H1 (cell line): Measurements from ENCODE around the gene HABP4. TPM values are rescaled to one million over a fixed set of nuclear protein-coding genes. Genes with fewer than 3 reads are reported as not detected.

ENCODE experiments used
- CTCF ChIA-PET: fragments of 300-600 bp; sonication (Branson Sonifier 250); formaldehyde crosslinking; loops from one replicate; lab custom pipeline; 2021; ENCODE audit not compliant: partially characterized antibody; lab: Charles Lee
- POLR2A ChIA-PET: fragments of 300-600 bp; sonication (Branson Sonifier 250); formaldehyde crosslinking; loops from one replicate; lab custom pipeline; 2021; ENCODE audit warnings: inconsistent platforms; ENCODE audit not compliant: partially characterized antibody; lab: Charles Lee
- DNase-seq, 2 experiments: peaks; one replicate each; pipeline versions ENCODE4 v3.0.0 to v3.0.0-alpha.2; 2010 to 2022; ENCODE audit warnings: low spot score in 2 of 2, low read depth in 1 of 2, mixed read lengths in 1 of 2
- FAIRE-seq: peaks from 2 replicates; lab custom pipeline; 2011; peaks lifted over from hg19 to GRCh38; lab: Jason Lieb, UNC
- H2AFZ ChIP-seq: 2 replicates; pipeline ENCODE4 v1.8.1; 2012; ENCODE audit warnings: low read length, inconsistent platforms
- H2AK5ac ChIP-seq: 2 replicates; pipeline ENCODE4 v1.6.1; 2013; ENCODE audit warnings: low read depth, low read length
- H2BK120ac ChIP-seq: replicated peaks from 2 replicates; pipeline ENCODE3; 2013; ENCODE audit warnings: low read depth, low read length, inconsistent platforms
- H2BK12ac ChIP-seq: 2 replicates; pipeline ENCODE4 v1.6.1; 2013; ENCODE audit warnings: low read depth, low read length
- H2BK15ac ChIP-seq: 2 replicates; pipeline ENCODE4 v1.6.1; 2013; ENCODE audit warnings: low read length
- H2BK20ac ChIP-seq: 2 replicates; pipeline ENCODE4 v1.6.1; 2013; ENCODE audit warnings: low read length
- H2BK5ac ChIP-seq: 2 replicates; pipeline ENCODE4 v1.6.1; 2013; ENCODE audit warnings: low read depth, low read length
- H3K14ac ChIP-seq: 2 replicates; pipeline ENCODE4 v1.6.1; 2013; ENCODE audit warnings: inconsistent platforms; ENCODE audit not compliant: insufficient read length
- H3K18ac ChIP-seq: 2 replicates; pipeline ENCODE4 v1.6.1; 2013; ENCODE audit warnings: low read length; ENCODE audit errors: extremely low read depth
- H3K23ac ChIP-seq: 2 replicates; pipeline ENCODE4 v1.6.1; 2013; ENCODE audit warnings: inconsistent platforms; ENCODE audit not compliant: insufficient read length
- H3K23me2 ChIP-seq: 2 replicates; pipeline ENCODE4 v1.6.1; 2013; ENCODE audit warnings: low read depth, low read length
- H3K27ac ChIP-seq: 2 replicates; pipeline ENCODE4 v1.6.1; 2011; ENCODE audit warnings: low read depth, low read length, inconsistent platforms
- H3K27me3 ChIP-seq, 4 experiments: replicated peaks in 1 of 4; 1 replicate in 1 of 4; 2 replicates in 3 of 4; pipeline versions ENCODE4 v1.6.1 to v1.8.1; 2011 to 2013; ENCODE audit warnings: low read length in 3 of 4, mild to moderate bottlenecking in 3 of 4, inconsistent platforms in 2 of 4, mixed read lengths in 2 of 4, moderate library complexity in 1 of 4; ENCODE audit not compliant: control insufficient read depth in 3 of 4, insufficient read depth in 3 of 4; ENCODE audit errors: extremely low read depth in 1 of 4
- H3K36me3 ChIP-seq, 4 experiments: 2 replicates each; pipeline versions ENCODE4 v1.6.1 to v1.8.1; 2011 to 2013; ENCODE audit warnings: mild to moderate bottlenecking in 4 of 4, low read length in 3 of 4, moderate library complexity in 2 of 4, control low read depth in 1 of 4, inconsistent platforms in 1 of 4; ENCODE audit not compliant: insufficient read depth in 4 of 4, control insufficient read depth in 2 of 4
- H3K4ac ChIP-seq: replicated peaks from 2 replicates; pipeline ENCODE3; 2013; ENCODE audit warnings: low read length, low read depth, mixed read lengths, inconsistent platforms; ENCODE audit not compliant: insufficient read length
- H3K4me1 ChIP-seq, 4 experiments: replicated peaks in 1 of 4; 1 replicate in 1 of 4; 2 replicates in 3 of 4; pipeline versions ENCODE4 v1.6.1 to v1.8.1; 2011 to 2013; ENCODE audit warnings: low read length in 3 of 4, inconsistent platforms in 2 of 4, mixed read lengths in 1 of 4; ENCODE audit not compliant: insufficient read depth in 4 of 4, control insufficient read depth in 3 of 4
- H3K4me2 ChIP-seq, 2 experiments: 2 replicates each; pipeline versions ENCODE4 v1.6.1 to v1.8.1; 2011 to 2013; ENCODE audit warnings: low read depth in 2 of 2, low read length in 2 of 2, control low read depth in 1 of 2, inconsistent platforms in 1 of 2, mild to moderate bottlenecking in 1 of 2; ENCODE audit not compliant: insufficient read depth in 1 of 2
- H3K4me3 ChIP-seq, 4 experiments: fragments of 200-600, 300-600 bp in 1 of 4; sonication (generic), shearing (Covaris generic), sonication (Bioruptor Twin) in 1 of 4; 2 replicates each; pipeline versions ENCODE4 v1.5.1 to v1.8.1; 2011 to 2016; ENCODE audit warnings: low read length in 4 of 4, low read depth in 3 of 4, control low read depth in 2 of 4, inconsistent platforms in 2 of 4, mild to moderate bottlenecking in 2 of 4, mixed read lengths in 1 of 4, moderate library complexity in 1 of 4; ENCODE audit not compliant: insufficient read depth in 2 of 4; ENCODE audit errors: extremely low read depth in 1 of 4
- H3K56ac ChIP-seq: replicated peaks from 2 replicates; pipeline ENCODE3; 2013; ENCODE audit warnings: low read depth, mild to moderate bottlenecking, mixed read lengths, low read length, inconsistent platforms; ENCODE audit not compliant: insufficient read length
- H3K79me1 ChIP-seq: 2 replicates; pipeline ENCODE4 v1.6.1; 2013; ENCODE audit warnings: low read depth, low read length, control low read depth
- H3K79me2 ChIP-seq, 2 experiments: 2 replicates each; pipeline versions ENCODE4 v1.6.1 to v1.8.1; 2012 to 2013; ENCODE audit warnings: low read length in 2 of 2, mild to moderate bottlenecking in 2 of 2, inconsistent platforms in 1 of 2; ENCODE audit not compliant: insufficient read depth in 2 of 2, control insufficient read depth in 1 of 2
- H3K9ac ChIP-seq, 4 experiments: replicated peaks in 1 of 4; 1 replicate in 1 of 4; 2 replicates in 3 of 4; pipeline versions ENCODE4 v1.6.1 to v1.8.1; 2011 to 2013; ENCODE audit warnings: low read depth in 3 of 4, low read length in 3 of 4, control low read depth in 2 of 4, mild to moderate bottlenecking in 2 of 4, moderate library complexity in 2 of 4, inconsistent platforms in 1 of 4; ENCODE audit errors: extremely low read depth in 1 of 4
- H3K9me3 ChIP-seq, 2 experiments: 2 replicates each; pipeline versions ENCODE4 v1.6.1 to v1.8.1; 2012 to 2013; ENCODE audit warnings: mild to moderate bottlenecking in 2 of 2, moderate library complexity in 2 of 2, control low read depth in 1 of 2, inconsistent platforms in 1 of 2, low read depth in 1 of 2, low read length in 1 of 2, mixed read lengths in 1 of 2; ENCODE audit not compliant: insufficient read depth in 2 of 2
- H4K20me1 ChIP-seq, 2 experiments: replicated peaks in 1 of 2; 2 replicates each; pipeline versions ENCODE3 to v1.8.1; 2011 to 2013; ENCODE audit warnings: inconsistent platforms in 2 of 2, low read length in 2 of 2, mild to moderate bottlenecking in 1 of 2; ENCODE audit not compliant: insufficient read depth in 2 of 2, control insufficient read depth in 1 of 2
- H4K5ac ChIP-seq: 2 replicates; pipeline ENCODE4 v1.6.1; 2013; ENCODE audit warnings: low read length, low read depth, mixed read lengths, inconsistent platforms; ENCODE audit not compliant: insufficient read length
- H4K8ac ChIP-seq: 2 replicates; pipeline ENCODE4 v1.8.0; 2013; ENCODE audit warnings: mild to moderate bottlenecking, moderate library complexity, low read length, inconsistent platforms; ENCODE audit not compliant: insufficient read depth; ENCODE audit errors: extremely low read depth
- H4K91ac ChIP-seq: replicated peaks from 2 replicates; pipeline ENCODE3; 2013; ENCODE audit warnings: low read length, mixed read lengths, inconsistent platforms; ENCODE audit not compliant: insufficient read length
- POLR2AphosphoS5 ChIP-seq: IDR thresholded peaks from 2 replicates; pipeline ENCODE4 v1.6.1; 2011; ENCODE audit warnings: low read depth, low read length
- WGBS, 2 experiments: shearing (Covaris generic) in 1 of 2; methylation state at CpG; one replicate each; pipeline versions ENCODE4 v1.1.6 to v1.1.7; 2013 to 2015; ENCODE audit warnings: low lambda C conversion rate in 2 of 2, mixed read lengths in 2 of 2, inconsistent platforms in 1 of 2, low coverage in 1 of 2, missing lambda C conversion rate in 1 of 2; ENCODE audit not compliant: insufficient replicate concordance in 2 of 2, insufficient coverage in 1 of 2, insufficient read length in 1 of 2; ENCODE audit errors: extremely low coverage in 1 of 2, missing lambda C conversion rate in 1 of 2; 5-methylcytosine and 5-hydroxymethylcytosine counted together
- polyA plus RNA-seq, 7 experiments: library from polyadenylated mRNA; depleted of rRNA in 3 of 7; stranded (reverse) in 5 of 7; unstranded in 2 of 7; fragments of >200 nt in 5 of 7; fragments of 200-250 nt in 2 of 7; gene quantifications; 1 replicate in 5 of 7; 2 replicates in 1 of 7; 4 replicates in 1 of 7; pipeline versions ENCODE4 v1.2.1 to v1.2.3, GENCODE V29; 2011 to 2013; ENCODE audit warnings: missing spikeins in 2 of 7, mixed read lengths in 2 of 7
- total RNA-seq: library from RNA; stranded (reverse); fragmentation: NEBNext Ultra II Directional; extraction: Animal tissue kit (Norgen Biotek cat#: 25700); gene quantifications from 2 replicates; pipeline ENCODE4 v1.2.1, GENCODE V29; 2021

Gene HABP4
- total and polyA plus RNA-seq, 2 of the 8 experiments (the other 6 are each of a cell fraction or from before 2014, with no cell fraction given): 3.3 to 11.2 TPM

DNA sequence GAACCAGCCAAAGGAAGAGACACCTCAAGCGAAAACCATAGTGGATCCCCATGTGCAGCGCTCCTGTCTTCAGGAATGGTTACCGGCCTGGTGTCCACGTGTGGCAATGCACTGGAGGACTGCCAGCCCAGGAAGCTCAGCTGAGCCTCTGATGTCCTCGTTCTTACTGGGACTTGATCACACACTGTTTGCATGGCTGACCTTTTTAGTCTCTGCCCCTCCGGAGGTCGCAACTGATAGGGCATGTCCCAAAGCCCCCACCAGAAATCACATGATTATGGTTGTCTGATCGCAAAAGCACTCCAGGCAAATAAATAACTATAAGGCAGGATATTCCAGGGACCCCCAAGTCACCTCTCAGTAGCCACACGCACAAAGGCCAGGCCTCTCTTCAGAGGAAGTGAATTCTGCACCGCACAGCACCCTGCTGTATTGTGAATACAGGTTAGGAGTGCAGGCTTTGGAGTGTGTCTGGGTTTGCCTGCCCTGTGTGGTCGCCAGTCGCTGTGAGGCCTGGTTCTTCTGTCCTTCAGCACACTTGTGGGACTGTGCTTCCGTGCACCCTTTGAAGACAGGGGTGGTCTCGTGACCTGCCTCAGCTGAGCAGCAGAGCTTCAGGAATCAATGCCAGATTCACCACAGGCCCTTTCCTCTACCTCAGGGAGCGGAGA lies 13.4 kb upstream of the HABP4 start:
- Histone ChIP-seq H3K27ac (no peak overlapping the region), H2BK12ac (no peak overlapping the region), H3K79me2 (no peaks in the 10 kb centered on the region), H3K4me1 (no peaks in the 10 kb centered on the region), H2BK5ac (no peak overlapping the region; the same call in 1 of the 2 replicates), H3K23ac (no peak overlapping the region), H4K8ac (no peak overlapping the region; the same call in 1 of the 2 replicates), H2BK120ac (no peak overlapping the region), H2BK15ac (no peak overlapping the region), H3K4ac (no peak overlapping the region), H4K5ac (no peak overlapping the region), H3K18ac (no peak overlapping the region), H2AK5ac (no peak overlapping the region), H3K23me2 (no peaks in the 10 kb centered on the region), H3K79me1 (no peaks in the 10 kb centered on the region), H3K4me3 (no peak overlapping the region), H3K9ac (no peak overlapping the region), H3K14ac (no peak overlapping the region), H4K91ac (no peak overlapping the region), H3K4me2 (no peak overlapping the region), H3K9me3 (no peaks in the 10 kb centered on the region), H2AFZ (no peak overlapping the region; the same call in 1 of the 2 replicates), H4K20me1 (no peaks in the 10 kb centered on the region), H3K36me3 (no peaks in the 10 kb centered on the region), H3K27me3 (no peaks in the 10 kb centered on the region), H2BK20ac (no peak overlapping the region), H3K56ac (no peak overlapping the region)
- POLR2A ChIA-PET: no interaction called here
- FAIRE-seq: no peak
- CTCF ChIA-PET: interaction anchor here (0.6 to 1.7 kb wide), 7 partner anchors 10 to 230 kb away, joined by 3 to 6 read pairs (median 4); partner anchors contain the start of gene HABP4
- DNase-seq: no peak
- no peak for TF ChIP-seq POLR2AphosphoS5
- 95% methylated on average over 15 of the region's 15 CpGs; no CpG with 5 or more reads in 1 of the 2 experiments for WGBS, 2 experiments
